Fibroblast of peridontal ligament (primary cell): Measurements from ENCODE around the gene DRC7.
"Not testable (repeated sequence)": the region's sequence is repeated elsewhere in the genome, so short reads cannot be mapped to it uniquely, and the experiment has no call there.

ENCODE experiments used
- DNase-seq: peaks from one replicate; pipeline ENCODE4 v3.0.0-alpha.2; 2010; ENCODE audit errors: extremely low read depth

Gene DRC7

GRCh38 chr16:57761957-57762356 lies 67.4 kb downstream of the DRC7 start:
- no peak for DNase-seq

- no peak for DNase-seq
Measured at GRCh38 chr16:57762365-57763040, 67.9 kb downstream of the DRC7 start.

GRCh38 chr16:57763285-57764005 lies 68.8 kb downstream of the DRC7 start:
- no peak for DNase-seq

- no peak for DNase-seq
Measured at GRCh38 chr16:57764006-57764340, 69.4 kb downstream of the DRC7 start.

DNA sequence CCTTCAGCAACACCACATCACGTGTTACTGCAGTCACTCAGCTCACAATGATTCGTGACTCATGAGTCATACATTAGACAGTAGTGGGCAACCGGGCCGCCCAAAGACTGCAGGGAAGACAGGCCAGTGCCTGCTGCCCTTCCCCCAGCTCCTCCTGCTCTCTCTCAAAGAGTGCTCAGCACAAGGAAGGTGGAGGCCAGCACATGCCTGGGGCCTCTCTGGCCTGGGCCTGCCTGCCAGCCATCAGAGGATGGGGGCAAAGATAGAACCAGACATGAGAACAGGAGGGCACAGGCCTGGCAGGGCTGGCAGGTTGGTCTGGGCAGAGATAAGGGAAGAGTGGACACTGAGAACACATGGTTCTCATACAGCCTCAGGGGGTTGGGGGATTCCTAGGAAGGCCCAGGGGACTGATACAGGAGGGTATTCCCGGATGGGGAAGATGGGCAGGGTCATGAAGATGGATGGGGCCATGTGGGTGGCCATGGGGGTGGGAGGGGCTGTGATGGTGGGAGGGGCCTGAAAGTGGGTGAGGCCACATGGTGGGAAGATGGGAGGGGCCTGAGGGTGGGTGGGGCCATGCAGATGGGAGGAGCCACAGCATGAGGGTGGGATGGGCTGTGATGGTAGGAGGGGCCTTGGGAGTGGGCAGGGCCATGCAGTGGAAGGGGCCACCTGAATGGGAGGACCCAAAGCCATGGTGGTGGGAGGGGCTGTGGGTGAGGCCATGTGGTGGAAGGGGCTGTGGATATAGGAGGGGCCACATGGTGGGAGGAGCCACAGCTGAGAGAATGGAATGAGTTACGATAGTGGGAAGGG lies 69.9 kb downstream of the DRC7 start:
- DNase-seq = peak; percentile 71

- DNase-seq = no peak
Measured at GRCh38 chr16:57765160-57765728, 70.6 kb downstream of the DRC7 start.

DNA sequence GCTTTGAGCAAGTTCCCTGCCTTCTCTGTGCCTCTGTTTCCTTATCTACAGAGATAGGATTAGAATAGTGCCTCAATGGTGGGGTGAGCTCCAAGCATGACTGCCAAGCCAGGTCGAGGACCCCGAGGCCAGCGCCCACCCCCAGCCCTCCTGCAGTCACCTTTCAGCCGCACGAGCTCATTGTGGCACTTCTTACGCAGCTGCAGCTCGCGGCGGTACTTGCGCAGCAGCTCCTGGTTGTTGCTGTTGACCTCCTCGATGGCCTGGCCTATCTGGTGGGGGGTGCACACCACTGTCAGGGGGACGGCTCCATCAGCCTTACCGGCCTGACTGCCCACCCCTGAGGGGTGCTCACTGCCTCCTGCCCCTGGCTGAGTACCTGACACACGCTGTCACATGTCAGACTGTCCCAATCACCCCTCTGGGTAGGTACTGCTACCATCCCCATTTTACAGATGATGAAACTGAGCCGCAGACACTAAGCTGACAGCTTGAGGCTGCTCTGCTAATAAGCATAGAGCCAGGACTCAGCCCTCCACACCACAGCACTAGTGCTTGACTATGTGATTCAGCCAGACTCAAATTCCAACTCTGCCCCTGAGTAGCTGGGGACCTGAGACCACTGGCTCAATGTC lies 72.2 kb downstream of the DRC7 start:
- no peak for DNase-seq

GRCh38 chr16:57769541-57770145 lies 75.0 kb downstream of the DRC7 start:
- no peak for DNase-seq

GRCh38 chr16:57770361-57770760 lies 75.8 kb downstream of the DRC7 start:
- DNase-seq = no peak

- DNase-seq = no peak
Measured at GRCh38 chr16:57771141-57771785, 76.7 kb downstream of the DRC7 start.

DNA sequence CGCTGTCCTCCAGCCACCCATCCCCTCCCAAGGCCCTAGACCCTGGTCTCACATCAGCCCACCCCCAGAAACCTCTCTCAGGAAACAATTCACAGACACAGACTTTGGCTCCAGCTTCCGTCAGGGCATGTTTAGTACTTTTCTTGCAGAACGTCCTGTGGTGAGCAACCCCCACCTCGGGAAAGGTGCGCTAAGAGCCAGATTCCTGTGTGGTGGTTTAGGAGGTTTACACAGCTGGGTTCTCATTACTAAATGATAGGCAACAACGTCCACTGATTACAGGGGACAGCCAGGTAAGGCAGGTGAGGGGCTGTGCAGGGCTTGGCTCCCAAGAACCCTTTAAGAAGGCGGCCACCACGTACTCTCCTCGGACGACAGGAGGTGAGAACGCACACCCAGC lies 78.4 kb downstream of the DRC7 start:
- no peak for DNase-seq

- no peak for DNase-seq
Measured at GRCh38 chr16:57773655-57774295, 79.2 kb downstream of the DRC7 start.

DNA sequence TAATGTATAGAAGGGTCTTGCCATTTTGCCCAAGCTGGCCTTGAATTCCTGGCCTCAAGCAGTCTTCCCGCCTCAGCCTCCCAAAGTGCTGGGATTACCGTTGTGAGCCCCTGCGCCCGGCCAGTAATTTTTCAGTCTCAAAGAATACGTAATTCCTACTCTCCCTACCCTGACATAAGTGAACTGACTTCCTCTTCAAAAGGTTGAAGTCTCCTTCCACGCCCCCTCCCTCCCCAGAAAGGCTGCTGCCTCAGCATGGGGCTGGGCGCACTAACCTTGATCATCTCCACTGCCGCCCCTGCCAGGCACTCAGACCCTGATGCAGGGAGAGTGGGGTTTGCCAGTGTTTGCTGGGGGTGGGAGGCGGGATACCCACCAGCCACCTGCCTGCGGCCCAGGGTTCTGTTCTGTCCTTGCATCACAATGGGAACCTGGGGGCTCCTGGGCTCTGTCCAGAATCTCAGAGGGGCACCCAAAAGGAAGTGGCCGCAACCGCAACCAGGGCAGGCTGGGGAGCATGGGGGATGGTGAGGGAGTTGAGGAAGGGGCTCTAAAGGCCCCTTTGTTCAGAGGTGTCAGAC lies 80.2 kb downstream of the DRC7 start:
- no peak for DNase-seq

- no peak for DNase-seq
Measured at GRCh38 chr16:57775661-57776469, 81.3 kb downstream of the DRC7 start.

DNA sequence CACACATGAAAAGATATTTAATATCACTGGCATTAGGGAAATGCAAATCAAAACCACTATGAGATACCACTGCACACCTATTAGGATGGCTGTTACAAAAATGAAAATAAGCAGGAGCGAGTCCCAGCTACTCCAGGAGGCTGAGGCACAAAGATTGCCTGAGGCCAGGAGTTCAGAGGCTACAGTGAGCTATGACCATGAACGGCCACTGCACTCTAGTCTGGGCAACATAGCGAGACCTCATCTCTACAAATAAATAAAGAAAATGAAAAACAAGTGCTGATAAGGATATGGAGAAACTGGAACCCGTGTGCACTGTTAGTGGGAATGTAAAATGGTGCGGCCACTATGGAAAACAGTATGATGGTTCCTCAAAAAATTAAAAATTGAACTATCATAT lies 84.1 kb downstream of the DRC7 start:
- no peak for DNase-seq

GRCh38 chr16:57779836-57780235 lies 85.2 kb downstream of the DRC7 start:
- not testable (repeated sequence) for DNase-seq

DNA sequence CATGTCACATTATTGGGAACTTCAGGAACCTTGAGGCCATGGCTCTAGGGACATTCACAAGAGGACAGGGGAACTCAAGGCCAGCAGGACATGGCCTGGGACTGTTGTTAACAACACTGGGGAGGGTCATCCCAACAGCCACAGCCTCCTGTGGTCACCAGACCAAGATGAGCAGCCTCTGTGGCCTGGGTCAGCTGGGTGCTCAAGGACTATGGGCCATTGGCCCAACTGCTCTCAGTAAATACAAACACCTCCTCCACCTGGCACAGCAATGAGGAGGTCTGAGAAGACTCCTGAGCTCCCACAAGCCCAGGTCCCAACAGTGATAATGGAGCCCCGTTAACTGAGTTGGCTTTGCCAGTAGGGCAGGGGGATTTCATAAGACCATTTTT lies 86.7 kb downstream of the DRC7 start:
- no peak for DNase-seq
